ENCODE results near the gene S1PR4.
A peak's percentile ranks its signal among the peaks of the same experiment; 100 is the strongest.

S1PR4 gene

DNA sequence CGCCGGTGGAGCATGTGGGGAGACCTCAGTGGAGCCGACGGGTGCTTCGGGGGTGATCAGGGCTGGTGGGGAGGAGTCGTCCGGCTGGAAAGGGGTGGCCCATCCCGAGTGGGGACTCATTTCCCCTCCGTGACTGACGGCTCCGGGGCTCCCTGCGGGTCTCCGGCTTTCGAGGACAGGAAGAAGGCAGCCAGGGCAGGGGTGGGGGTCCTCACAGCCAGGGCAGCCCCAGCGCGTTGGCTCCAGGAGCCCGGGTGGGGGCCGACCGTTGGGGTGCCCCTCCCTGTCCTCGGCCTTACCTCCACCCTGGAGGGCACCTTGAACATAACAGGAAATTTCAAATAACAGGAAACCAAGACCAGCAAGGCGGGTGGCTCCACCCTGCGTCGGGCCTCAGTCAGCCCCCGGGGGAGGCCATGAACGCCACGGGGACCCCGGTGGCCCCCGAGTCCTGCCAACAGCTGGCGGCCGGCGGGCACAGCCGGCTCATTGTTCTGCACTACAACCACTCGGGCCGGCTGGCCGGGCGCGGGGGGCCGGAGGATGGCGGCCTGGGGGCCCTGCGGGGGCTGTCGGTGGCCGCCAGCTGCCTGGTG, at the start of gene S1PR4:
TSS of gene S1PR4 (plus strand) at position 393 of the 596 bp plus-strand sequence. CDS start at position 417, 24 bp downstream.
- no peak for DNase-seq

DNA sequence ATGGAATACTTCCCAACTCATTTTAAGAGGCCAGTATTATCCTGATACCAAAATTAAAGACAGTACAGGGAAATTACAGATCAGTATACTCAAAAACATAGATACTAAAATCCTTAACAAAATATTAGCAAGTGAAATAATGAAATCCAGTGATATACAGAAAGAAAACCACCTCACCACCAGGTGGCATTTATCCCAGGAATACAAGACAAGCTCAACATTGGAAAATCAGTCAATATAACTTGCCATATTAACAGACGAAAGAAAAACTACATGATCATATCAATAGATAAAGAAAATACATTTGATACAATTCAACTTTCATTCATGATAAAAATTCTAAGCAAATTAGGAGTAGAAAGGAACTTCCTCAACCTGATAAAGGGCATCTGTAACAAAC, 49.5 kb upstream of the S1PR4 start:
- peak; percentile 16 to 39 for DNase-seq

DNA sequence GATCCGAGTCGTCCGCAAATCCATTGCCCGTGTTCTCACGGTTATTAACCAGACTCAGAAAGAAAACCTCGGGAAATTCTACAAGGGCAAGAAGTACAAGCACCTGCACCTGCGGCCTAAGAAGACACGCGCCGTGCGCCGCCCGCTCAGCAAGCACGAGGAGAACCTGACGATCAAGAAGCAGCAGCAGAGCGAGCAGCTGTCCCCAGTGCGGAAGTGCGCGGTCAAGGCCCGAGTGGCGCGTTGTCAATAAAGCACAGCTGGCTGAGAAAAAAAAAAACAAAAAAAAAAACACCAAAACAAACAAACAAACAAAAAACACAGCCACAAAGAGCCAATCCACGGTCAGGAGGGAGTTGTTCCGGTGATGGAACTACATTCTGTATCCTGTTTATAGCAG, 47.4 kb upstream of the S1PR4 start:
- no peak for DNase-seq

- DNase-seq, result peak in 1 of 2 experiments; percentile 42
Measured at GRCh38 chr19:3132971-3133792, 45.4 kb upstream of the S1PR4 start.

- no peak for DNase-seq
Measured at GRCh38 chr19:3133793-3134116, 44.8 kb upstream of the S1PR4 start.

DNA sequence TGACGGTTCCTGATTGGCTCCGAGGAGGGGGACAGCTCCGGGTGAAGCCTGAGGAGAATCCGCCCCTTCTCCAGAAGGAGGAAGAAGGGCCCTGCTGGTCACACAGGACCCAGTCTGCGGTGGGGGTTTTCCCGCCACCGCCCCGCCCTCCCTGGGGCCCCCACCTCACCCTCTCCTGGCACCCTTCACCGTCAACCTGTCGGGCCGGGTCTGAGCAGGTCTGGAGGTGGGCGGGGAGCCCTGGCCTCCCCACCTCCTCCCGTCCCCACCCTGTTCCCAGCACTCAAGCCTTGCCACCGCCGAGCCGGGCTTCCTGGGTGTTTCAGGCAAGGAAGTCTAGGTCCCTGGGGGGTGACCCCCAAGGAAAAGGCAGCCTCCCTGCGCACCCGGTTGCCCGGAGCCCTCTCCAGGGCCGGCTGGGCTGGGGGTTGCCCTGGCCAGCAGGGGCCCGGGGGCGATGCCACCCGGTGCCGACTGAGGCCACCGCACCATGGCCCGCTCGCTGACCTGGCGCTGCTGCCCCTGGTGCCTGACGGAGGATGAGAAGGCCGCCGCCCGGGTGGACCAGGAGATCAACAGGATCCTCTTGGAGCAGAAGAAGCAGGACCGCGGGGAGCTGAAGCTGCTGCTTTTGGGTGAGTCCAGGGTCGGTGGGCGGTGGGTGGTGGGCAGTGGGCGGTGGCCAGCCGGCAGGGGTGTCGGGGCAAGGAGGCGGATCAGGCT, 42.4 kb upstream of the S1PR4 start, which contains the start of gene GNA15:
TSS of gene GNA15 (plus strand) at position 73 of the 723 bp plus-strand sequence. CDS start at position 491, 418 bp downstream.
- DNase-seq, result no peak

DNA sequence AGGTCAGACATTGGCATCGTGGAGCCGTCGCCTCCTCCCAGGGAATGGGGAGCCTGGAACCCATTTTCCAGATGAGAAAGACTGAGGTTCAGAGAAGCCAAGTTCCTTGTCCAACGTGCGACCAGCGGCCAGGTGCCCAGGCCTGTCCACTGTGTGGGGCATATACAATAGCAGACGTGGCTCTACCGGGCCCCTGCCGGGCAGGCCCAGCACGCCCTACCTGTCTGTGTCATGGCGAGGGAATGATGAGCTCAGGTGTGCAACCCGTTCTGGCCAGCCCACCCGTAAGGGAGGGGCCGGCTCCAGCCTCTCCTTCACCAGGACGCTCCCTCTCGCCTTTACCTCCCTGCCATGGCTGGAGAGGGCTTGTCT, 41.9 kb upstream of the S1PR4 start:
- no peak for DNase-seq

DNA sequence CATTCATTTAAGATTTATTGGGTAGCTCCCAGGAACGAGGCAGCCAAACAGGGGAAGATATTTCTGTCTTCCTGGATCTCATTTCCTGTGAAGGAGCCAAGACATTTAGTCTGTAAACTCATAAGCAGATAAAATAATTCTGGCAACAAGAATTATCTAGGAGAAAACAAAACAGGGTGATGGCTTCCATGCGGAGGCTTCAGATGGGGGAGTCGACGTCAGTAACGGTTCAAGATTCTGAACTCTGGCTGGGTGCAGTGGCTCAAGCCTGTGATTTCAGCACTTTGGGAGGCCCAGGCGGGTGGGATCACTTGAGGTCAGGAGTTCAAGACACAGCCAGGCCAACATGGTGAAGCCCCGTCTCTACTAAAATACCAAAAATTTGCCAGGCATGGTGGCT, 41.5 kb upstream of the S1PR4 start:
- no peak for DNase-seq

- no peak for DNase-seq
Measured at GRCh38 chr19:3138268-3138667, 40.3 kb upstream of the S1PR4 start.

DNA sequence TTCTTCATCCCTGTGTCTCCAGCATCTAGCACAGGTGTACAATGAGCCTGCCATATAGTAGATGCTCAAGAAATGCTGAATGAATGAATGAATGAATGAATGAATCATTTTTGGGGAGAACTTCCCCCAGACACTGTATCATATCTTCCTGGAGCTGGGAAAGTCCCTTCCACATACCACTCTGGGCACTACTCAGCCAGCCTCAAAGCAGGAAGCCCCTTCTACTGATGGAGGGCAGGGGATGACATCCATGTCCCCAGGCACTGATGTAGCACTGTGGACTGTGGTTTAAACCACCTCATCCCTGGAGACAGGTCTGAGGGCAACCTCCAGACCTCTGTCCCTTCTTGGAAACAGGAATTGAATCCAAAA, 37.9 kb upstream of the S1PR4 start:
- DNase-seq, result no peak

DNA sequence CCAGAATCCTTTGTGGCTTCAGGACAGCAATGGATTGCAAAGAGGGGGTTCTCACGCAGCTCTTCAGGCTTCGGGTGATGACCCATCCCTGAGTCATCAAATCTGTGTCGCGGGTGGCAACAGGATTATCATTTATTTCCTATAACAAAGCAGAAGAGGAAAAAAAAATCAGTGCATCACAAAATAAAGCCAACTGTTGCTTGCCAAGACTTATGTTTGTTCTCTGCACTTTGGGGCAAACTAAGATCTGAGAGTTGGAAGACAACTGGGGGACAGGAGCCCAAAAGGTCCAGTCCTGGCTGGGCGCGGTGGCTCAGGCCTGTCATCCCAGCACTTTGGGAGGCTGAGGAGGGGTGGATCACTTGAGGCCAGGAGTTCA, 36.3 kb upstream of the S1PR4 start:
- DNase-seq, result no peak

DNA sequence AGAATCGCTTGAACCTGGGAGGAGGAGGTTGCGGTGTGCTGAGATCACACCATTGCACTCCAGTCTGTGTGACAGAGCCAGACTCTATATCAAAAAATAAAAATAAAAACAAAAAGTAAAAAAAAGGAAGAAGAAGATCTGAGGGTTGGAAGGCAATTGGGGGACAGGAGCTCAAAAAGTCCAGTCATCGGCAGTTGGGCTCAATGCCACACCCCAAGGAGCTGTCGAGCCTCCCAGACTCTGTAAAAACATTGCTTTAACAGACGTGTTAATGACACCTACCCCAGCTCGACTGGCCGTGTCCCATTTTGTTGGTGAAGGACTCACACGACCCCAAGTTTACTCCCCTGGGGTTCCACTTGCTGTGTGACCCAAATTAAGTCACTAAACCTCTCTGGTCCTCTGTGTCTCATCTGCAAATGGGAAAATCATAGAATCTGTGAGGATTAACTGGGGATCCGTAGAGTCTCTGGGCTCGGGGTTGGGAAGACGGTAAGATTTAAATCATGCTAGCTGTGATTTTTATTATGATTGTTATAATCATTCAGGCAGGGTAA, 35.7 kb upstream of the S1PR4 start:
- no peak for DNase-seq

DNA sequence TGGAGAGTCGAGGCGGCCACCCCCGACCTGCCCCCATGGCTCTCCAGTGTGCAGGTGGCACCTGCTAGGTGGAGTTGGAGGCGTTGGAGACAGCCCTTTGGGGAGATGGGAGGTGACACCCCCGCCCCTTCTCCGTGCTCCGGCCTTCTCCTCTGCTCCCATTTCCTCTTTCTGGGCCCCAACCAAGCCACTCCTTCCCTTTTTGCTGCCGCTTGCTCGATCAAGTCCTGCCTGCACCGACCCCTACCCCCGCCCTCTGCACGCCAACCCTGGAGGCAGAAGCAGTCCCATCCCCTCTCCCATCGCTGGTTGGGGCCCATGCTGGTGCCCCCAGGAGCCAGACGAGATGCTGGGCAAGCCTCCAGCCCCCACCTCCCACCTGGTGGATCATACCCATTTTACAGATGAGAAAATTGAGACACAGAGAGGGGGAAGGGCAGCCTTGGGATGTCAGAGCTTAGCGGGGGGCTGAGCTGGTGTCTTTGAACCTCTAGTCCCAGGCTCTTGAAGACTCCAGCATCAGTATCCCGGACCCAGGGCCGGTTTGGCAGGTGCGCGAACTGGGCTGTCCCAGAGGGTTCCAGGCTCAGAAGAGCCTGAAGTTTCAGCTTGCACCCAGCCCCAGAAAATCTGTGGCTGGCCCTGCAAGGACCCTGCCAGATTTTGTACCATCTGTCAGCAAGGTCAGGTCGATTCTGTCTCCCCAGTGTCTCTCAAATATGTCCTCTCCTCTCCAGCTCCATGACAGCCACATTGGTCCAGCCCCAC, 32.5 kb upstream of the S1PR4 start:
- DNase-seq, result no peak

DNA sequence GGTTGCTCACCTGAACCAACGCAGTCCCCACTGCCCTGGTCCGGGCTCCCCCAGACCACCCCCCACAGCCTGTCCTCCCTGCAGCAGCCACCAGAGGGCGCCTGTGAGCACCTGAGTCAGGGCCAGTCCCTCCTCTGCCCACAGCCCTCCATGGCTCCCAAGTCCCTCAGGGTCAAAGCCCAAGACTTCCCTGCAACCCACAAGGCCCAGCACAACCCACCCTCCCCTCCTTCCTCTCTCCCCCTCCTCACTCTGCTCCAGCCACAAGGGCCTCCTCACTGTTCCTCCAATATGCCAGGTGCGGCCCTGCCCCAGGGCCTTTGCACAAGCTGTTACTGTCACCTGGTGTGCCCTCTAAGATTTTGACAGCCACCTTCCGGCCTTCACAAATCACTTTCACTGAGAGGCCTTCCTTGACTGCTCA, 31.9 kb upstream of the S1PR4 start:
- DNase-seq, result no peak

DNA sequence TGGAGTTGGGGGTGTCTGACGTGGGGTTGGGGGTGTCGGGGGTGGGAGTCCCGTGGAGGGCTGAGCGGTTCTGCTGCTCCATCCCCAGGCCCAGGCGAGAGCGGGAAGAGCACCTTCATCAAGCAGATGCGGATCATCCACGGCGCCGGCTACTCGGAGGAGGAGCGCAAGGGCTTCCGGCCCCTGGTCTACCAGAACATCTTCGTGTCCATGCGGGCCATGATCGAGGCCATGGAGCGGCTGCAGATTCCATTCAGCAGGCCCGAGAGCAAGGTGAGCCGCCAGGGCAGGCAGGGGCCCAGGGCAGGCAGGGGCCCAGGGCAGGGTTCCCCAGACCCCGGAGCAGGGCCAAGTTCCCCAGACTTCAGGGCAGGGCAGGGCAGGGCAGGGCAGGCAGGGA, 30.1 kb upstream of the S1PR4 start:
- DNase-seq, result no peak

GRCh38 chr19:3149089-3149488, 29.5 kb upstream of the S1PR4 start:
- DNase-seq, result no peak

DNA sequence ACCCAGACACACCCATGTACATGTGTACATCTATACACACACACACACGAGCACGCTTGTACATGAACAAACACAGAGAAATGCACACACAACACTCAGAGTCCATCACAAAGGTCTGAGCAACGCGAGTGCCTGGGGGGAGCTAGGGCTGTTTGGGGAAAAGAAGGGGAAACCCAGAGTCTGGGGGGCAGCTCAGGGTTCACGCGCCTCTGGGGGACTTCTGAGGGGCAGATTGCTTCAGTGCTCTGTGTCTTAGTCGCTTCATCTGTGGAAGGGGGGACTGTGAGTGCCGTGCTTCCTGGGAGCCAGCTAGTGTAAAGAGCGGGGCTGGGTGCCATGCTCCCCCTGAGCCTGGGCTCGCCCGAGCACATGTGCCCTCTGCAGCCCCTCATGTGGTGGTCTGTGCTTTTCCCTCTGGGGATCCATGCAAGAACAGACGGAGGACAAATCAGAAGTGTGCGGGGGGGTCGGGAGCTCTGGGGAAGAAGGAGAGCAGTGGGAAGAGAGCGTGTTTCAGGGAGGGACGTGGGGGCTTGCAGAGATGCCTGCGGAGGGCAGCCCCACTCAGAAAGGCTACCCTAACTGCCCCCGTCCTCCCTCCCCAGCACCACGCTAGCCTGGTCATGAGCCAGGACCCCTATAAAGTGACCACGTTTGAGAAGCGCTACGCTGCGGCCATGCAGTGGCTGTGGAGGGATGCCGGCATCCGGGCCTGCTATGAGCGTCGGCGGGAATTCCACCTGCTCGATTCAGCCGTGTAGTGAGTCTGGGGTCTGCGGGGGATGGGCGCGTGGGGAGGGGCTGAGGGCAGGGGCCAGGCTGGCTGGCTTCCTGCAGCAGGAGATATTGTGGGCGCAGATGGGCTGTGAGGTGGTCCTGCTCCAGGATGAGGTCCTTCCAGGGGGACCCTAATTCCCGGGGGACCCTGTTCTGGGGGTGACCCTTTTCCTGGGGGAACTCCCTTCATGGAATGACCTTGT, 28.8 kb upstream of the S1PR4 start:
- DNase-seq, result no peak

DNA sequence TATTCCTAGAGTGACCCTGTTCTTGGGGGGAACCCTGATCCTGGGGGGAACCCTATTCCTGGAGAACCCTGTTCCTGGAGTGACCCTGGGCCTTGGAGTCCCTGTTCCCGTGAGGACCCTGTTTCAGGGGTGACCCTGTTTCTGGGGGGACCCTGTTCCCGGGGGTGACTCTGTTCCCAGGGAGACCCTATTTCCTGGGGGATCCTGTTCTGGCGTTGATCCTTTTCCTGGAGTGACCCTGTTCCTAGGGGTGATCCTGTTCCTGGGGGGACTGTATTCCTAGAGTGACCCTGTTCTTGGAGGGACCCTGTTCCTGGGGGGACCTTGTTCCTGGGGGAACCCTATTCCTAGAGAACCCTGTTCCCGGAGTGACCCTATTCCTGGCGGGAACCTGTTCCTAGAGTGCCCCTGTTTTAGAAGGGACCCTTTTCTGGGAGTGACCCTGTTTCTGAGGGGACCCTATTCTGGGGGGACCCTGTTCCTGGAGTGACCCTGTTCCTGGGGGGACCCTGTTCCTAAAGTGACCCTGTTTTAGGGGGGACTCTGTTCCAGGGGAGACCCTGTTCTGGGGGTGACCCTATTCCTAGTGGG, 27.7 kb upstream of the S1PR4 start:
- no peak for DNase-seq

DNA sequence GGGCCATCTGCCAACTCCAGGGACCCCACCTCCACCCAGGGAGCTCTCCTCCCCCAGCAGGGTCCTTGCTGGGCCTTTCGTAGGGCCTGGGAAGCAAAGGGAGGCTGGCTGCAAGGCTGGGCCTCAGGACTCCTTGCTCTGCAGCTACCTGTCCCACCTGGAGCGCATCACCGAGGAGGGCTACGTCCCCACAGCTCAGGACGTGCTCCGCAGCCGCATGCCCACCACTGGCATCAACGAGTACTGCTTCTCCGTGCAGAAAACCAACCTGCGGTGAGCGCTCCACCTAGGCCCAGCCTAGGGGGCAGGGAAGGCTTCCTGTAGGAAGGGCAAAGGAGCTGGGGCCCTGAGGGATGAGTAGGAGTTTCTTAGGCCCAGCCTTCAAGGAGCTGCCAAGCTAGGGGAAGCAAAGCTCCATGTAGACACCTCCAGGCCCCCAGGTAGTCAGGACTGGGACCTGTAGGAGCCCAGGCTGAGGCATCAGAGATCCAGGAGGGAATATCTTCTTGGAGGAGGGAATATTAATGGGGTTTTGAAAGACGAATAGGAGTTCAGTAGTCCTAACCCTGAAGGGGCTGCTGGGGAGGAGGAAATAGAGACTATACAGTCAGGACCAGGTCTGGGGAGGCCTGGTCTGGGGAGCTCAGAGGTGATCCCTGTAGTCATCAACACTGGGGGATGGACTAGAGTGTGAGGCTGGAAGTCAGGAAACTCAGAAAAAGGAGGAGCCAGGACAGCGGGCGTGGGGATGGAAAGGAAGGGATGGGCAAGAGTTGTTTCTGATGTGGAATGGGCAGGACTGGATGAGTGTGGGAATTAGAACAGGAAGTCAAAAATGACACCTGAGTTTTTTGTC, 26.8 kb upstream of the S1PR4 start:
- no peak for DNase-seq

DNA sequence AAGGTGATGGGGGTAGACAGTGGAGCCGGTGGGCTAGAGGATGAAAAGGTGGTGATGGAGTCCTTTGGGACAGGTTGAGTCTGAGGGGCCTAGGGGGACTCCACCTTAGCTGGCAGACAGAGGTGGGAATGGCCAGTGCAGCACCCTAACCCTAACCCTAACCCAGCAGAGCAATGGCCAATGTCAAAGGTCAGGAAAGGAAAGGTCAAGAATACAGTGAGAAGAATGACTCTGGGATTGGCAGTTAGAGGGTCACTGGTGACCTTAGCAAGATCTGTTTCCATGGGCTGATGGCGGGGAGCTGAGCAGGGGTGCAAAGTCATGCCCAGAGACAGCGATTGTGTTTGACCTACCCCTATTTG, 26.2 kb upstream of the S1PR4 start:
- DNase-seq, result no peak
